Thyroid gland (tissue), 4 donors: ENCODE results near the gene ELFN2. TPM values are rescaled to one million over a fixed set of nuclear protein-coding genes. Genes with fewer than 3 reads are reported as not detected.

ENCODE experiments used
- DNase-seq, 2 donors: peaks; one replicate each; pipeline ENCODE4 v3.0.0-alpha.2; 2019
- H3K27ac ChIP-seq, 3 donors: fragments of 200-600 bp; sonication (generic); 1 replicate in 2 of 3; 2 replicates in 1 of 3; pipeline ENCODE4 v1.5.1; 2016 to 2019; ENCODE audit warnings: mild to moderate bottlenecking in 1 of 3, moderate library complexity in 1 of 3
- H3K27me3 ChIP-seq: fragments of 200-600 bp; sonication (generic); one replicate; pipeline ENCODE4 v1.5.1; 2019
- H3K36me3 ChIP-seq, 2 donors: fragments of 200-600 bp; sonication (generic); one replicate each; pipeline ENCODE4 v1.5.1; 2016 to 2019
- H3K4me1 ChIP-seq, 2 donors: fragments of 200-600 bp; sonication (generic); one replicate each; pipeline ENCODE4 v1.5.1; 2017 to 2019
- H3K4me3 ChIP-seq, 3 donors: fragments of 200-600 bp; sonication (generic); replicated peaks in 1 of 3; 1 replicate in 2 of 3; 2 replicates in 1 of 3; pipeline ENCODE4 v1.5.1; 2016; ENCODE audit warnings: mild to moderate bottlenecking in 1 of 3
- H3K9me3 ChIP-seq: fragments of 200-600 bp; sonication (generic); one replicate; pipeline ENCODE4 v1.5.1; 2017
- CTCF ChIP-seq, 6 experiments: fragments of 200-600 bp in 3 of 6; fragments of 450-650 bp in 3 of 6; sonication (generic) in 3 of 6; IDR thresholded peaks; one replicate each; pipeline ENCODE4 v1.5.1; 2016 to 2019; ENCODE audit warnings: antibody characterized with exemption in 6 of 6, mild to moderate bottlenecking in 2 of 6, inconsistent platforms in 1 of 6, moderate library complexity in 1 of 6
- POLR2A ChIP-seq, 2 donors: fragments of 450-650 bp; IDR thresholded peaks; one replicate each; pipeline ENCODE4 v1.6.1; 2017; ENCODE audit warnings: antibody characterized with exemption in 2 of 2, mild to moderate bottlenecking in 2 of 2, moderate library complexity in 1 of 2
- WGBS, 2 donors: methylation state at CpG; one replicate each; pipeline ENCODE4 v1.1.5; 2017; 5-methylcytosine and 5-hydroxymethylcytosine counted together
- intact Hi-C: fragments of 100-400 bp; cut with DNase I; formaldehyde crosslinking; loops from one replicate; pipeline ENCODE4 v1.15.1; 2023
- total RNA-seq, 4 donors: library from RNA; depleted of rRNA; stranded (reverse); fragments of >200 nt; gene quantifications; one replicate each; pipeline ENCODE4 v1.2.3, GENCODE V29; 2016

ELFN2 gene
- total RNA-seq, 4 donors from 2014 or later, result 0.05 TPM; not detected in 3

- Histone ChIP-seq H3K27ac (no peak overlapping the region), H3K9me3 (no peaks in the 10 kb centered on the region), H3K27me3 (peaks cover 23% of the 10 kb centered on the region), H3K36me3 (no peaks in the 10 kb centered on the region), H3K4me3 (no peak overlapping the region), H3K4me1 (peaks cover 0 to 15% of the 10 kb centered on the region in 2 donors)
- intact Hi-C loops, result no loop called here
- TF ChIP-seq POLR2A (IDR thresholded peaks at IDR 0.05), result no peak
- TF ChIP-seq CTCF (IDR thresholded peaks at IDR 0.05), result peak in 3 of 6 experiments; percentile 30 to 49 (median 42)
- WGBS, 2 donors, result 29 to 43% methylated on average over 8 to 12 of the region's 15 CpGs
- peak; percentile 26 to 29 for DNase-seq
Observed at GRCh38 chr22:37428649-37429586, 1.6 kb upstream of the ELFN2 start.

DNA sequence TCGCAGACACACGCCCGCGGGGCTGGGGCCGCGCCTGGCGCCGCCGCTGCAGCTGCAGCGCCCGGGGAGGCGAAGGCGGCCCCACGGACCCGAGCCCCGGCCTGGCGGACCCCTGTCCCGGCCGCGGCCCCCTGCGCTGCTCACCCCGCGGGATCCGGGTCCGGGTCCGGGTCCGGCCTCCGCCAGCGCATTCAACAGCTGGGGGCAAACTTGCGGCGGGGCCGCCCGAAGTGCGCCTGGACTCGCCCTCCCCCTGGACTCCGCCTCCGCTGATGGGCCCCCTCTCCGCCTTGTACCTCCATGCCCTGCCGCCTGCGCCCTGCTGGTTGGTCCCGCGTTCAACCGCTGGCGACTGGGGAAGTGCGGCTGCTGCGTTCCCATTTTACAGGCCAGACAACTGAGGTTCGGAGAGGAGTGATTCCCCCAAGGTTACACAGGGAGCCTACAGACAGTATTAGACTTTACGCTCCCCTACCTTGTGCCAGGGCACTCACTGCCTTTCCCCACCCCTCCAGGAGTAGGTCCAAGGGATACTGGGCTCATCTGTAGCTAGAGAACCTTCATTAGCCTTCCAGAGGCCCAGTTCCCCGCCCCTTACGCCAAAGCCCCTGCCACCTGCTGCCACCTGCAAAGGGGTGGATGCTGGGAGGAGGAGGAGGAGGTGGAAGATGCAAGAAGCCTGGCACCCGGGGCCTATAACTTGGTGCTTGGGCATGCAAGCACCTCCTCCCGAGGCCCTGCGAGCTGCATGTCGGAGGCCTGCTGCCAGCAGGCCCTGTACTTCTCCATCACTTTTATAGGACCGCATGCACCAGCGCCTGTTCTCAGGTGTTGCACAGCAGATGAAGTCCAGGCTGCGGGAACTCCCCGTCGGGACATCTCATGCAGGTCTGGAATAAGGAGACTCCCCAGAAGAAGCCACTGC, 694 bp upstream of the ELFN2 start:
- no peak overlapping the region for H3K27ac ChIP-seq
- no peak for TF ChIP-seq POLR2A (IDR thresholded peaks at IDR 0.05)
- no peak for TF ChIP-seq CTCF (IDR thresholded peaks at IDR 0.05)
- peak overlapping the region in 1 of 3 donors; percentile 38 for H3K4me3 ChIP-seq
- no peaks in the 10 kb centered on the region for H3K9me3 ChIP-seq
- WGBS, 2 donors, result 36 to 53% methylated on average over 16 to 19 of the region's 59 CpGs
- H3K4me1 ChIP-seq, result peaks cover 0 to 15% of the 10 kb centered on the region in 2 donors
- no peaks in the 10 kb centered on the region for H3K36me3 ChIP-seq
- no peak for DNase-seq
- intact Hi-C loops, result no loop called here
- peaks cover 23% of the 10 kb centered on the region for H3K27me3 ChIP-seq

DNA sequence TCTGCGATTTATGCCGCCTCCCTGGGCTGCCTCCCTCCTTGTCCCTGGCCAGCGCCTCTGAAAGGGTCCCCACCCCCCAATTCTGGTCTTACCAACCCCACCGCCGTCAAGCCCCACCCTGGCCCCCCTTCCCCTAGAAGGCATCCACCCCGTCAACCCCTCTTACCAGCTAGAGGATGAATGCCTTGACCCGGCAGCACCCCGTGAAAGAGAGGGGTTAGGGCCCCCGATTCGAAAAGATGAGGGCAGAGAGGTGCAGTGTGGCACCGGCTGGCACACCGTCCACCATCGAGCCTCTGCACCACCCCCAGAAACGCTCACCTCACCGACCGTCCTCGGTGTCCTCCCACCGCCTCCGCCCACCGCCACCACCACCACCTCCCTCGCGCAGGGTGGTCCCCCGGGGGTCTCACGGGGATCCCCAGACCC, 559 bp downstream of the ELFN2 start:
- peaks cover 23% of the 10 kb centered on the region for H3K27me3 ChIP-seq
- H3K9me3 ChIP-seq, result no peaks in the 10 kb centered on the region
- 0 to 4% methylated on average over 11 of the region's 24 CpGs for WGBS, 2 donors
- no peak for TF ChIP-seq POLR2A (IDR thresholded peaks at IDR 0.05)
- TF ChIP-seq CTCF (IDR thresholded peaks at IDR 0.05), result no peak
- intact Hi-C loops, result no loop called here
- H3K4me3 ChIP-seq, result peak overlapping the region in 1 of 3 donors; percentile 38
- H3K27ac ChIP-seq, result no peak overlapping the region
- no peak for DNase-seq
- peaks cover 0 to 15% of the 10 kb centered on the region in 2 donors for H3K4me1 ChIP-seq
- H3K36me3 ChIP-seq, result no peaks in the 10 kb centered on the region

- WGBS, 2 donors, result 19 to 26% methylated on average over 36 to 43 of the region's 43 CpGs
- DNase-seq, result no peak
- intact Hi-C loops, result no loop called here
- H3K4me1 ChIP-seq, result peaks cover 0 to 15% of the 10 kb centered on the region in 2 donors
- no peaks in the 10 kb centered on the region for H3K9me3 ChIP-seq
- H3K27ac ChIP-seq, result no peak overlapping the region
- no peak overlapping the region for H3K4me3 ChIP-seq
- no peak for TF ChIP-seq CTCF (IDR thresholded peaks at IDR 0.05)
- no peak for TF ChIP-seq POLR2A (IDR thresholded peaks at IDR 0.05)
- peaks cover 23% of the 10 kb centered on the region for H3K27me3 ChIP-seq
- H3K36me3 ChIP-seq, result no peaks in the 10 kb centered on the region
Observed at GRCh38 chr22:37425800-37426705, 1.2 kb downstream of the ELFN2 start.
